Breast epithelium (tissue), 3 donors: ENCODE results near the gene WNT4.

Experiments
- CTCF ChIP-seq, 3 donors: fragments of 450-650 bp; IDR thresholded peaks; one replicate each; pipeline ENCODE4 v1.5.1; 2016 to 2017; ENCODE audit warnings: antibody characterized with exemption in 3 of 3, mild to moderate bottlenecking in 3 of 3, moderate library complexity in 3 of 3
- POLR2A ChIP-seq: fragments of 450-650 bp; IDR thresholded peaks from one replicate; pipeline ENCODE4 v1.6.1; 2016; ENCODE audit warnings: antibody characterized with exemption, mild to moderate bottlenecking, moderate library complexity
- POLR2AphosphoS5 ChIP-seq, 3 donors: sonication (generic); formaldehyde crosslinking; IDR thresholded peaks; one replicate each; pipeline ENCODE4 v1.6.1; 2017; ENCODE audit warnings: antibody characterized with exemption in 3 of 3

- TF ChIP-seq CTCF (IDR thresholded peaks at IDR 0.05) (no peak), POLR2AphosphoS5 (IDR thresholded peaks at IDR 0.05) (no peak), POLR2A (no peak)
These were observed 14.6 kb upstream of the WNT4 start for GRCh38 chr1:22157359-22157966.
